GM19452 (cell line): Measurements from ENCODE around the gene GNA12.
A peak's percentile ranks its signal among the peaks of the same experiment; 100 is the strongest.

ENCODE experiments used
- ATAC-seq: cut with Tn5 transposase; IDR thresholded peaks from one replicate; pipeline ENCODE4 v1.9.1; 2021; ENCODE audit not compliant: unreplicated experiment

The GNA12 gene

GRCh38 chr7:2844153-2845033, at the start of gene GNA12:
Gene GNA12 (minus strand): TSS chr7:2844308. CDS start chr7:2844161, 147 bp downstream.
- peak; percentile 98 for ATAC-seq

- ATAC-seq: no peak
Observed at GRCh38 chr7:2893411-2893861, 49.3 kb upstream of the GNA12 start.

GRCh38 chr7:2892549-2892948, 48.4 kb upstream of the GNA12 start:
- ATAC-seq: no peak

- ATAC-seq: no peak
Observed at GRCh38 chr7:2887816-2888215, 43.7 kb upstream of the GNA12 start.

GRCh38 chr7:2886900-2887299, 42.8 kb upstream of the GNA12 start:
- ATAC-seq: no peak

GRCh38 chr7:2886391-2886790, 42.3 kb upstream of the GNA12 start:
- no peak for ATAC-seq

GRCh38 chr7:2884161-2884560, 40.1 kb upstream of the GNA12 start:
- no peak for ATAC-seq

- no peak for ATAC-seq
Observed at GRCh38 chr7:2883101-2883500, 39.0 kb upstream of the GNA12 start.

GRCh38 chr7:2882111-2882510, 38.0 kb upstream of the GNA12 start:
- no peak for ATAC-seq

- no peak for ATAC-seq
Observed at GRCh38 chr7:2880874-2881533, 36.9 kb upstream of the GNA12 start.

GRCh38 chr7:2880051-2880450, 35.9 kb upstream of the GNA12 start:
- no peak for ATAC-seq

- no peak for ATAC-seq
Observed at GRCh38 chr7:2879354-2879753, 35.2 kb upstream of the GNA12 start.

- no peak for ATAC-seq
Observed at GRCh38 chr7:2878306-2878705, 34.2 kb upstream of the GNA12 start.

GRCh38 chr7:2876031-2876731, 32.1 kb upstream of the GNA12 start:
- ATAC-seq: no peak

- ATAC-seq: no peak
Observed at GRCh38 chr7:2873686-2874551, 29.8 kb upstream of the GNA12 start.

GRCh38 chr7:2873146-2873545, 29.0 kb upstream of the GNA12 start:
- no peak for ATAC-seq

GRCh38 chr7:2872296-2872874, 28.3 kb upstream of the GNA12 start:
- no peak for ATAC-seq

- ATAC-seq: no peak
Observed at GRCh38 chr7:2870471-2870931, 26.4 kb upstream of the GNA12 start.

GRCh38 chr7:2869981-2870380, 25.9 kb upstream of the GNA12 start:
- ATAC-seq: no peak

GRCh38 chr7:2866601-2867000, 22.5 kb upstream of the GNA12 start:
- no peak for ATAC-seq
